HFFc6 (cell line): ENCODE measurements around the gene FRMD1. TPM values are rescaled to one million over a fixed set of nuclear protein-coding genes. Genes with fewer than 3 reads are reported as not detected.

Experiments used
- DNase-seq: peaks from one replicate; pipeline ENCODE4 v3.0.0-alpha.2; 2018
- H3K27ac Mint-ChIP-seq: 2 replicates; pipeline ENCODE4 v1.8.0; 2020; ENCODE audit warnings: mild to moderate bottlenecking, mixed read lengths
- H3K27me3 Mint-ChIP-seq: 2 replicates; pipeline ENCODE4 v1.8.0; 2021; ENCODE audit warnings: mild to moderate bottlenecking, moderate library complexity, mixed read lengths; ENCODE audit not compliant: insufficient read depth
- H3K36me3 Mint-ChIP-seq: 2 replicates; pipeline ENCODE4 v1.8.0; 2021; ENCODE audit warnings: low read depth, mixed read lengths
- H3K4me1 Mint-ChIP-seq: 2 replicates; pipeline ENCODE4 v1.8.0; 2020; ENCODE audit warnings: low read depth, mixed read lengths
- H3K4me3 Mint-ChIP-seq: 2 replicates; pipeline ENCODE4 v1.8.0; 2020; ENCODE audit warnings: mild to moderate bottlenecking, moderate library complexity, mixed read lengths
- H3K9me3 Mint-ChIP-seq: 2 replicates; pipeline ENCODE4 v1.8.0; 2020; ENCODE audit warnings: mild to moderate bottlenecking, mixed read lengths
- CTCF ChIP-seq: fragments of 200-600 bp; sonication (generic); IDR thresholded peaks from 2 replicates; pipeline ENCODE4 v1.5.0; 2021; ENCODE audit warnings: antibody characterized with exemption, mild to moderate bottlenecking
- total RNA-seq, 6 experiments: library from RNA; stranded (reverse); fragmentation: NEBNext Ultra II Directional; extraction: Animal tissue kit (Norgen Biotek cat#: 25700); gene quantifications; 2 replicates in 1 of 6; 3 replicates in 5 of 6; pipeline ENCODE4 v1.2.3, GENCODE V29; 2021

FRMD1 gene
- total RNA-seq, 6 experiments from 2014 or later: not detected

GRCh38 chr6:168062346-168063289 lies 16.4 kb downstream of the FRMD1 start:
- Mint-ChIP-seq H3K27me3 (peaks cover 10% of the 10 kb centered on the region), H3K4me1 (no peaks in the 10 kb centered on the region), H3K9me3 (peaks cover 12% of the 10 kb centered on the region; the same call in 1 of the 2 replicates), H3K36me3 (no peaks in the 10 kb centered on the region), H3K4me3 (no peak overlapping the region), H3K27ac (no peak overlapping the region)
- DNase-seq: no peak
- TF ChIP-seq CTCF: no peak

- DNase-seq: no peak
- Mint-ChIP-seq H3K27me3 (peaks cover 5% of the 10 kb centered on the region), H3K4me3 (no peak overlapping the region), H3K27ac (no peak overlapping the region), H3K9me3 (peaks cover 12% of the 10 kb centered on the region; the same call in 1 of the 2 replicates), H3K4me1 (no peaks in the 10 kb centered on the region), H3K36me3 (no peaks in the 10 kb centered on the region)
- TF ChIP-seq CTCF: no peak
These were observed 17.5 kb downstream of the FRMD1 start for GRCh38 chr6:168061269-168062210.

DNA sequence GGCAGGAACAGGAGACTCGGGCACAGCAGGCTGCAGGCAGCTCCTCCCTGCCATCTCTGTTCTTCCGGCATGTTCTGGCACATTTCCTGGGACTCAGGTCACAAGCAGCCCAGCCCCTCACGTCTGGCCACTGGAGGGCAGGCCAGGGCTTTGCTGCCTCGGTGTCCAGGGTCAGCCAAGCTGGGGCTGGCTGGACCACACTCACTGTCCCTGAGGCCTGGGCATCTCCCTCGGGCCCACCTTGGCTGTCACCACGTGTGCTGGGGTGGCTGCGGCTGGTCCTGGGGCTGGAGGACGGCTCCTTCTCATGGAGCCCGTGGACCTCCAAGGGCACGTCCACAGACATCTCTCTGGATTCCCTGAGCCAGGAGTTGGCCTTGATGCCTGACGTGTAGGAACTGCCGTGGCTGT lies 18.5 kb downstream of the FRMD1 start:
- peak; percentile 12 for DNase-seq
- H3K27me3 Mint-ChIP-seq: peaks cover 2% of the 10 kb centered on the region
- H3K27ac Mint-ChIP-seq: no peak overlapping the region
- H3K9me3 Mint-ChIP-seq: peaks cover 12% of the 10 kb centered on the region; the same call in 1 of the 2 replicates
- no peak overlapping the region for H3K4me3 Mint-ChIP-seq
- H3K4me1 Mint-ChIP-seq: no peaks in the 10 kb centered on the region
- H3K36me3 Mint-ChIP-seq: no peaks in the 10 kb centered on the region
- TF ChIP-seq CTCF: peak; percentile 65

DNA sequence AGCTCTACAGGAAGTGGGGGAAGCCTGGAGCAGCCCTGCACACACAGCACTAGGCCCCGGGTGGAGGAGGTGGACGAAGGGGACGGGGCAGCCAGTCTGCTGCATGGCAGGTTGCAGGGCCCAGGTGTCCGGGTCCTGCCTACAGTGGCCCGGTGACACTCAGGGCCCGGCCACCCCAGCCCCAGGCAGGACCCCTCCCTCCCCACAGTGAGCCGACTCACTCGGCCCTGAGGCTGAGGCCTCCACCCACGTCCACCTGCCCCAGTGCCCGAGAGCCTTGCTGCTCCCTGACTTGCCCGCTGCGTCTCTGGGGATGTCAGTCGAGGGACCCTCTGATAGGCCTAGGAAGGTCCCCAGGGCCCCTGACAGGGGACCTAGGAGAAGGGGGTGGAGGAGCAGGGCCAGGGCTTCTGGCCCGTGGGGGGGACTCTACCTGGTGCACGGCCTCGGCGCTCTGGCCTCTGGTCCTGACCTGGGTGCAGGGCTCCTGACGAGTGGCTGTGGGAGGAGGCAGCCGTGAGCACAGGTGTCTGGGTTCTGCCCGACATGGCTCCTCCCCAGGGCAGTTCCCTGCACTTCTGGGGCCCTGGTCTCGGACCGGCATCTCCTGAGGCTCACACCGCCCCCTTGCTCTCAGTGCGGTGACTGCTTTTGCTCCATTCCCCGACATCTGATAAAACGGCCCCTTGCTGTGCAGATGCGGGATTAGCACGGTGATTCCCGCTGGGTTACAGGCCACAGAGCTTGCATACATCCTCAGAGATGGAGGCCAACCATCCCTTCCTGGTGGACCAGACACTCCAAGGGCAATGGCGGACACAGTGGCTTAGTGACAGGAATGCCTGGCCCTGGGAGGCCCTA lies 20.1 kb downstream of the FRMD1 start:
- DNase-seq: no peak
- no peak overlapping the region for H3K4me3 Mint-ChIP-seq
- H3K27ac Mint-ChIP-seq: no peak overlapping the region
- peaks cover 12% of the 10 kb centered on the region; the same call in 1 of the 2 replicates for H3K9me3 Mint-ChIP-seq
- H3K27me3 Mint-ChIP-seq: peaks cover 2% of the 10 kb centered on the region
- H3K4me1 Mint-ChIP-seq: no peaks in the 10 kb centered on the region
- H3K36me3 Mint-ChIP-seq: no peaks in the 10 kb centered on the region
- no peak for TF ChIP-seq CTCF

GRCh38 chr6:168057836-168058235 lies 21.2 kb downstream of the FRMD1 start:
- no peak for TF ChIP-seq CTCF
- peaks cover 12% of the 10 kb centered on the region; the same call in 1 of the 2 replicates for H3K9me3 Mint-ChIP-seq
- H3K36me3 Mint-ChIP-seq: no peaks in the 10 kb centered on the region
- peaks cover 2% of the 10 kb centered on the region for H3K27me3 Mint-ChIP-seq
- no peak overlapping the region for H3K27ac Mint-ChIP-seq
- no peak overlapping the region for H3K4me3 Mint-ChIP-seq
- DNase-seq: no peak
- no peaks in the 10 kb centered on the region for H3K4me1 Mint-ChIP-seq
